CD14-positive monocyte (primary cell): ENCODE data around the gene TRAT1. TPM values are rescaled to one million over a fixed set of nuclear protein-coding genes. Genes with fewer than 3 reads are reported as not detected.
"Not testable (repeated sequence)": the region's sequence is repeated elsewhere in the genome, so short reads cannot be mapped to it uniquely, and the experiment has no call there.

Experiments used
- DNase-seq, 3 donors: peaks; one replicate each; pipeline ENCODE4 v3.0.0-alpha.2; 2011 to 2022
- H2AFZ ChIP-seq: 2 replicates; pipeline ENCODE4 v1.6.0; 2012; ENCODE audit warnings: mild to moderate bottlenecking, low read depth, low read length, inconsistent platforms; ENCODE audit not compliant: insufficient read depth, poor library complexity, severe bottlenecking
- H3K27ac ChIP-seq, 2 donors: 1 replicate in 1 of 2; 2 replicates in 1 of 2; pipeline ENCODE4 v1.5.1; 2012 to 2013; ENCODE audit warnings: low read length in 2 of 2, control low read depth in 1 of 2, inconsistent platforms in 1 of 2, low read depth in 1 of 2, mild to moderate bottlenecking in 1 of 2
- H3K27me3 ChIP-seq, 2 donors: one replicate each; pipeline versions ENCODE4 v1.6.0 to v1.6.1; 2011 to 2013; ENCODE audit warnings: low read length in 2 of 2; ENCODE audit not compliant: control insufficient read depth in 2 of 2, insufficient read depth in 2 of 2
- H3K36me3 ChIP-seq, 2 donors: replicated peaks in 1 of 2; 1 replicate in 1 of 2; 2 replicates in 1 of 2; pipeline versions ENCODE4 v1.5.1 to v1.6.1; 2012 to 2013; ENCODE audit warnings: low read length in 2 of 2, control low read depth in 1 of 2, inconsistent platforms in 1 of 2, mild to moderate bottlenecking in 1 of 2; ENCODE audit not compliant: insufficient read depth in 2 of 2, control insufficient read depth in 1 of 2
- H3K4me1 ChIP-seq, 2 donors: 1 replicate in 1 of 2; 2 replicates in 1 of 2; pipeline versions ENCODE4 v1.5.1 to v1.6.1; 2012 to 2013; ENCODE audit warnings: low read length in 2 of 2, control low read depth in 1 of 2, inconsistent platforms in 1 of 2, mild to moderate bottlenecking in 1 of 2, moderate library complexity in 1 of 2; ENCODE audit not compliant: insufficient read depth in 2 of 2, control insufficient read depth in 1 of 2
- H3K4me2 ChIP-seq: replicated peaks from 2 replicates; pipeline ENCODE3; 2012; ENCODE audit warnings: low read length, moderate library complexity, mild to moderate bottlenecking; ENCODE audit not compliant: poor library complexity, severe bottlenecking; ENCODE audit errors: extremely low read depth
- H3K4me3 ChIP-seq, 3 experiments: fragments of 200-600 bp in 1 of 3; sonication (generic) in 1 of 3; replicated peaks in 1 of 3; 1 replicate in 2 of 3; 2 replicates in 1 of 3; pipeline ENCODE4 v1.5.1; 2011 to 2013; ENCODE audit warnings: low read length in 3 of 3, mild to moderate bottlenecking in 3 of 3, control low read depth in 2 of 3, low read depth in 2 of 3, inconsistent platforms in 1 of 3, moderate library complexity in 1 of 3
- H3K79me2 ChIP-seq: 2 replicates; pipeline ENCODE4 v1.6.0; 2012; ENCODE audit warnings: mild to moderate bottlenecking, control low read depth, inconsistent platforms, low read length, moderate library complexity; ENCODE audit not compliant: insufficient read depth
- H3K9ac ChIP-seq: 2 replicates; pipeline ENCODE4 v1.6.0; 2017; ENCODE audit warnings: low read length, mild to moderate bottlenecking; ENCODE audit not compliant: insufficient read depth, poor library complexity, severe bottlenecking
- H3K9me3 ChIP-seq, 2 donors: replicated peaks in 1 of 2; 1 replicate in 1 of 2; 2 replicates in 1 of 2; pipeline versions ENCODE4 v1.5.1 to v1.6.1; 2012 to 2013; ENCODE audit warnings: low read length in 2 of 2, control low read depth in 1 of 2; ENCODE audit not compliant: control insufficient read depth in 1 of 2, insufficient read depth in 1 of 2
- H4K20me1 ChIP-seq: 2 replicates; pipeline ENCODE4 v1.6.0; 2012; ENCODE audit warnings: mild to moderate bottlenecking, low read length, control low read depth, moderate library complexity; ENCODE audit not compliant: insufficient read depth
- H3K27ac Mint-ChIP-seq, 7 donors: one replicate each; pipeline ENCODE4 v1.8.0; 2020; ENCODE audit warnings: mild to moderate bottlenecking in 7 of 7, mixed read lengths in 7 of 7, moderate library complexity in 6 of 7, inconsistent platforms in 2 of 7
- H3K27me3 Mint-ChIP-seq, 3 donors: one replicate each; pipeline ENCODE4 v1.8.0; 2021 to 2022; ENCODE audit warnings: low read depth in 3 of 3, mild to moderate bottlenecking in 3 of 3, mixed read lengths in 3 of 3, moderate library complexity in 3 of 3, inconsistent platforms in 1 of 3
- H3K36me3 Mint-ChIP-seq, 2 donors: one replicate each; pipeline ENCODE4 v1.8.0; 2020; ENCODE audit warnings: mixed read lengths in 2 of 2, inconsistent platforms in 1 of 2, mild to moderate bottlenecking in 1 of 2
- H3K4me1 Mint-ChIP-seq: one replicate; pipeline ENCODE4 v1.8.0; 2020; ENCODE audit warnings: mild to moderate bottlenecking, mixed read lengths
- H3K4me3 Mint-ChIP-seq, 2 donors: one replicate each; pipeline ENCODE4 v1.8.0; 2020; ENCODE audit warnings: mild to moderate bottlenecking in 2 of 2, mixed read lengths in 2 of 2, moderate library complexity in 1 of 2
- H3K9me3 Mint-ChIP-seq, 7 donors: one replicate each; pipeline ENCODE4 v1.8.0; 2020 to 2022; ENCODE audit warnings: mixed read lengths in 7 of 7, mild to moderate bottlenecking in 6 of 7, moderate library complexity in 6 of 7, inconsistent platforms in 2 of 7
- CTCF ChIP-seq: fragments of 200-600 bp; IDR thresholded peaks from one replicate; pipeline ENCODE4 v1.8.0; 2022; ENCODE audit warnings: antibody characterized with exemption, mild to moderate bottlenecking
- WGBS: methylation state at CpG from one replicate; pipeline ENCODE4 v1.1.5; 2013; ENCODE audit warnings: missing lambda C conversion rate; ENCODE audit not compliant: insufficient coverage; 5-methylcytosine and 5-hydroxymethylcytosine counted together
- intact Hi-C, 2 donors: fragments of 100-400 bp; cut with micrococcal nuclease; formaldehyde crosslinking; loops; one replicate each; pipeline versions ENCODE4 v1.15.0 to v1.15.1; 2023
- polyA plus RNA-seq, 3 donors: library from polyadenylated mRNA; depleted of rRNA in 1 of 3; unstranded in 2 of 3; stranded (reverse) in 1 of 3; fragments of 300-500 nt in 2 of 3; fragments of >200 nt in 1 of 3; fragmentation: Illumina TruSeq in 2 of 3; gene quantifications; 1 replicate in 2 of 3; 2 replicates in 1 of 3; pipeline ENCODE4 v1.2.3, GENCODE V29; 2012 to 2021

TRAT1 gene
- polyA plus RNA-seq, 3 donors, result 0.04 to 0.37 (median 0.33) TPM

DNA sequence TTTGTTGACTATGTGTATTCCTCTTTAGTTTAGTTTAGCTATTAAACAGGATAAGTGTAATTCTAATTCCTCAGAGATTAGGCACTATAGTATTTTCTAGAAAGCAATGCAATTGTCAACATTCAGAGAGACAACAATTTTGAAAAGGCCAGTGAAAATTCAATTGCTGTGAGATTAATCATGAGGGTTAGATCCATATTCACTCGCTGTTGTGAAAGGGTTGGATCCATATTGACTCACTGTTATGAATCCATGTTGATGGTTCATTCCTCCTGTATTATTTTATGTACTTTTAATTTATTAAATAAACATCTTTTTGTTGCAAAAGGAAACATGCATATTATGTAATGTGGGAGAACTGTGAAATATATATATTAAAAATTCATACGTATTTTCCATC lies 641 bp downstream of the TRAT1 start:
- Histone ChIP-seq H2AFZ (no peak overlapping the region), H3K27me3 (no peaks in the 10 kb centered on the region), H3K9ac (no peak overlapping the region), H3K36me3 (no peaks in the 10 kb centered on the region), H3K79me2 (no peaks in the 10 kb centered on the region), H3K27ac (no peak overlapping the region), H3K4me2 (no peak overlapping the region), H4K20me1 (no peaks in the 10 kb centered on the region), H3K9me3 (no peaks in the 10 kb centered on the region), H3K4me1 (no peaks in the 10 kb centered on the region), H3K4me3 (no peak overlapping the region)
- H3K4me3 Mint-ChIP-seq, result no peak overlapping the region
- no peaks in the 10 kb centered on the region for H3K4me1 Mint-ChIP-seq
- DNase-seq, result no peak
- H3K36me3 Mint-ChIP-seq, result no peaks in the 10 kb centered on the region
- peaks cover 0 to 1% (median 0%) of the 10 kb centered on the region in 3 donors for H3K27me3 Mint-ChIP-seq
- no peak for TF ChIP-seq CTCF
- WGBS, result no CpG with 5 or more reads among the region's 2 CpGs
- no peaks in the 10 kb centered on the region for H3K9me3 Mint-ChIP-seq
- no peak overlapping the region for H3K27ac Mint-ChIP-seq
- intact Hi-C loops, result no loop called here

GRCh38 chr3:108823803-108824202 lies 1.2 kb downstream of the TRAT1 start:
- H3K27me3 Mint-ChIP-seq, H3K79me2 ChIP-seq, H3K4me1 Mint-ChIP-seq, H2AFZ ChIP-seq, H3K4me2 ChIP-seq, H3K4me3 ChIP-seq, H3K36me3 Mint-ChIP-seq, H4K20me1 ChIP-seq, intact Hi-C loops, H3K27ac ChIP-seq, H3K9me3 Mint-ChIP-seq, H3K9ac ChIP-seq, H3K27ac Mint-ChIP-seq, H3K9me3 ChIP-seq, H3K36me3 ChIP-seq, H3K27me3 ChIP-seq, H3K4me1 ChIP-seq, DNase-seq: not testable (repeated sequence)
- no CpG with 5 or more reads among the region's 10 CpGs for WGBS
- peak overlapping the region in 1 of 2 donors; percentile 27 for H3K4me3 Mint-ChIP-seq
